Pons (tissue), 1 donor: Measurements from ENCODE around the gene SPTBN1.

Experiments used
- DNase-seq: peaks from one replicate; pipeline ENCODE4 v3.0.0-alpha.2; 2016; ENCODE audit warnings: low spot score

SPTBN1 gene

DNA sequence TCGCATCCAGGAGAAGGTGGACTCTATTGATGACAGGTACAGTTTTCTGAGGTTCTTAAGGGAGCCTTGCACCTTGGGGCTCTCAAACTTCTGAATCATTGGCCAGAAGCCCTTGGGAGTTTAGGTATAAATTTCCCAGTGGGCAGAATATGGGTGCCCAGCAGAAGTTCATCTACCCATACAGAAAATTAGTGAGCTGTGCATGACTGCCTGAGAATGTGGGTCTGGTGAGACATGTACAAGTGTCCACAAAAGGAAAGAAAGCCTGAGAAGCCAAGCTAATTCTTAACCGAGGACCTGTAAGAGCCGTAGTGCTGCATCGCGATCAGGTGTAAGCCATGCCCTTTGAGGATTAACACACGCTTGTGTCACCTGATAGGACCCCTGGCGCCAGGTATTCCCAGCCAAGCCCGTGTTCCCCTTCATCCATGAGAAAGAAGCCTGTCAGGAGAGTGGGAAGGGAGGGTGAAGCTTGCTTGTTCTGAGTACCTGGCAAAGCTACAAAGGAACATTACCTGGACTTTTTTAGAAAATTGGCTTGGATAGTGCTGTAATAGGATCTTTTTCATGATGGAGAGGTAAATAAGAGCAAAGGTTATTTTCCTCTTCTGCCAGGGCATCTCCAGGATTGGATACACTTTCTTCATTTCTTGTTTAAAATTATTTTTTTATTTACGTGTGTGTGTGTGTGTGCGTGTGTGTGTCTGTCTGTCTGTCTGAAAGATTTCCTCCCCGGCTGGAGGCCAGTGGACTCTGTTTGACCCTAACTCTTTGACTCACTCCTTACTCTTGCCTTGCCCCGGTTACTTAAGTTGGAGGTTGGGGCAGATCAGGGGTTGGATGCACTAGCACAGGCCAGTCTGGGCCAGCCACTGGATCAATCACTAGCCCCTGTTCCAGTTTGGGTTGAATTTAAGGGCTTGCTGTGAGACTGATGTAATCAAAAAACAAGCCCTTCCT is 176.9 kb downstream of the SPTBN1 start:
- DNase-seq = no peak

DNA sequence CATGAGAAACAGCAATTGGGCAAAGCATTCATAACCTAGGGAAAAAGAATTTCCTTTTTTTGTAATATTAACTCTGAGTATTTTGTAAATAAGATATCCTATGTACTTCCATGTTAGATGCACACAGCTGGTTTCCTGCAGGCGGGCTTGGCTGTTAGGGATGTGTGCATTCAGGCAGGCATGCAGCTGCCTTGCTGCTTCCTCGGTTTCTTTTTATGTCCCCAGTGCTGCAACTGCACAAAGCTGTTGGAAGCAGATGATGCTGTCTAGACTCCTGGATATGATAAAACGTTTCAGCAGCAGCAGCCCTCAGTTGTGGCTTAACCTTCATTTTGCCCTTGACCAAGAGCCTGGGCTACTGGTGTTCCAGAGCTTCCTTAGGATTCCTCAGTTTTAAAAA is 177.9 kb downstream of the SPTBN1 start:
- no peak for DNase-seq

DNA sequence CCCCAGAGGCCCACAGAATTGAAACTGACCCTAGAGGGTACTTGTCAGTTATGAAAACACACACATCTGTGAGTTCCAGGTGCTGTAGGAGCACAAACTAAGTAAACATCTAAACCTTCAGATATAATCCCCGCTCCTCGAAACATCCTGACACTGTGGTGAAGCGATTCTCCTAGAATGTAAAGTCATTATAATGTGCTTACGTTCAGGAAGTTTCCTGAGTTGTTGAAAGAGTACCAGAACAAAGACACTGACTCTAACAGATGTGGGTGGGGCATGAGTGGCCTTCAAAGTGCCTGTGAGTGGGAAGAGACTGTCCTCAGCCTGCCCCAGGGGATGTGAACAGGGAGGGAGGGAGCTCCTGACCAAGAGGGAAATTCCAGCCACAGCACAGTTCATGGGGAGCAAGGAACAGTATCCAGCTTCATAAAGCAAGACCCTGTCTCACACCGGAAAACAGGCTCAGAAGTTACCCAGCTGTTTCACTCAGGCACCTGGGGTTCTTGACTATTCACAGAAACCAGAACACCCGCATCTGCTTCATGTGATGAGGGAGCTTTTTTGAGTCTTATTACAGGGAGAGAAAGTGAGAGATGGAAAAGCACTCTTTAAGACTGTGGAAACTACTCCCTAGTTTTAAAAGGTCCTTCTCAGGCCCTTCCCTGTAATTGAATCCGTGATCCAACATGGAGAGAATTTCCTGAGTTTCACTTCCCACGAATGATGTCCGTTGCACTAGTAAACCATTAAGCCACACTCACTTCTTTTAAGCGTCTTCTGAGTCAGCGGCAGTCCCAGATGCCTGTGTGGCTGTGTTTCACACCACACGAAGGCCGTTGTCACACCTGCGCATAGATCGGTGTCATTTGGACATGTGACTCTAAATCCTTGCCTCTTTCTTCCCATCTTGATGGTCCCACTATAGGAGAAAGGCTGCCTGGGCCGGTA is 178.7 kb downstream of the SPTBN1 start:
- peak; percentile 48 for DNase-seq

DNA sequence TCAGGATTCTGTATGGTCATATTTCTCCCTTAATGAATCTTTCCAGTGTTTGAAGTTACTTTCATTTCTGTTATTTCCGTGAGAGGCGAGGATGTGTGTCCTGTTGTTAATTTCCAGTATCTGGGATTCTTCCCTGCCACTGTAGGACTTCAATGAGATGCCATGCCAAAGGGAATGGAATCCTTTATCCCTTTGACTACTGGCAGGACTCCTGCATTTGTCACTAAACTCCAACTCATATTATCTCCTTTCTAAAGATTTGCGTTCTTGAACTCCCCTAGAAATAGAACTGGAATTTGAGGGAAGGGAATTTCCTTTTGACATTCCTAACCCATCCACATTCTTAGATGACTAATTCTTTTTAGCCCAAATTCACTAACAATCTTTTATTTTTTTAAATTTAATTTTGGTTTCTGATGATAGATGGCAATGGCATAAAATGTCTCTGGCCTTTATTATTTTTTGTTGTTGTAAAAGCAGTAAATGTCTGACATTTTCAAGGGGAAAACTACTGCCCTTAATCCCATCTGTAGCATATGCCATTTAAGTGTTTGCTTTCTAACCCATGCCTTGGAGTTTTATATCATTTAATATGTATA is 179.5 kb downstream of the SPTBN1 start:
- DNase-seq = no peak

DNA sequence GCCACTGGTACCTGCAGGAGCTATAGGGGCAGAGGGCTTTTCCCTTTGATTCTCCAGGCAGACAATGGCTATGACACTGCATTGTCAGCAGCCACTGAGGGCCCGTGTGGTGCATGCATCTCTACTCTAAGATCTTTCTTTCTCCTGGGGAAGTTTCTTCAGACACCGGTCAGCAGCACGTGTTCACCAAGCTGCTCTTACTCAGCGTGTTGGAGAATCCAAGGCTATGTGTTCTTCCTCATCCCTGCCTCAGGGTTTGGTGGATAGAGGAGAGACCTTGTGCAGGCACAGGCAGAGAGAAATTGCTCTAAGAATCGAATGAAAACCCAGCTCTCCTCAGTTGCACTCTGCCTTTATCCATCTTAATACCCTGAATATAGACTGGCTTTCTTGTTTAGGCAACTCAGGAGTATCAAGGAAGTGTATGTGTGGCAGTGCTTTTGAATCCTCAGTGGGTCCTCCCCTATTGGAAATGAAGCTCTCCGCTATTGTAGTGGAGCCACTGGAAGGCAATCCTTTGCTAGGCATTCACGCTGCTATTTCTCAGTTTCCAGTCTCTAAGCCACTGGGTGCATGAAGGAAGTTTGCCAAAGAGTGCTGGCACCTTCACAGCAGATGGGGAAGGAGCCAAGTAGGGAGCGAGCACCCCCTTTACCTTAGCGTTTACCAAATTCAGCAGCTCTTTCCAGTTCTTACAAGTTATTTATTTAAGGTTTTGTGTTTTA is 180.4 kb downstream of the SPTBN1 start:
- DNase-seq = no peak

DNA sequence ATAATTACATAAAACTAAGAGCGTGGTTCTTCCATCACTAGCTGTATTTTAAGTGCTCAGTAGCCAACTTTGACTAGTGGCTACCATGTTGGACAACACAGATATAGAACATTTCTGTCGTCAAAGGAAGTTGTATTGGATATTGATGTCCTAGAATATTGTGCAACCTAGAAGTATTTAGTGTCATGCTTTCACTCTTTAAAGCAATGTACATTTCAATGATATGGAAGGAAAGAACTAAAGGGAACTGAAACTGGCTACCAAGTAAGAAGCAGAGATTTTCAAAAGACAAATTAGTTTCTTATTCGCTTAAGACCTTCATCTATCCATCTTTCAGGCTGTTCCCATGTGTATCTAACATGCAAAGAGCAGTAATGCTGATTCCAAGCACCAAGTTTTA is 182.0 kb downstream of the SPTBN1 start:
- DNase-seq = no peak

DNA sequence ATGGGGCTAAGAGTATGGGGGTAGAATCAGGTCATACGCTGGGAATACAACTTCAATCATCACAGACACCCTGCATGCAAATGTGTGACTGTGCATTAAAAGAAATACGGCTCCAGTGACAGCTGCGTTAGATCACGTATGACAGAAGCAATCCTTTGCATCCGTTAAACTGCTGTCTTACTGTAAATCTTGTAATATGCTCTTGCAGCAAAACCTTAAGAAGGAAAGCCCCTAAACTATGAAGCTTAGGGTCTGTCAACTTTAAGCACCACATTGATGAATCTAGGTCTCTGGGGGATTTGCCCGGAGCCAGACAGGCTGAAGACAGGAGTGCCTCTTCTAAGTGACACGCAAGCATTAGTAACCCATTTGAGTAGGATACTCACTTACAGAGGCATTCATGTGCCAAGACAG is 182.7 kb downstream of the SPTBN1 start:
- no peak for DNase-seq

DNA sequence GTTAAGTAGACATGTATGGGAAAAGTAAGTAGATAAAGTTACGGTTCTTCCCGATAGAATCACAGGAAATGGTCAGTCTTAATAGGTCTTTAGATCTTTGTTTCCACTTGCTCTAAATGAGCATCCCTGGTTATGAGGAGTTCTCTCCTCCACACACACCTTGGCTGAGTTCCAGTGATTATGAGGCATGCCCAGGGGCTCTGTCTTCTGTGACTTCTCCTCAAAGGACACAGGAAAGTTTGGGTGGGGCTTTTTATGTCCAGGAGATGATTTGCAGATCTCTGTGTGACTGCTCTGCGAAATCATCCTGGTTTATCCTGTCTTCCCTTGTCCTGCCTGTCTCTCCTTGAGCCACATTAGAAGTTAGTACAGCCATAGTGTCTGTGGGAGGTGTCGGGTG is 183.5 kb downstream of the SPTBN1 start:
- DNase-seq = no peak

DNA sequence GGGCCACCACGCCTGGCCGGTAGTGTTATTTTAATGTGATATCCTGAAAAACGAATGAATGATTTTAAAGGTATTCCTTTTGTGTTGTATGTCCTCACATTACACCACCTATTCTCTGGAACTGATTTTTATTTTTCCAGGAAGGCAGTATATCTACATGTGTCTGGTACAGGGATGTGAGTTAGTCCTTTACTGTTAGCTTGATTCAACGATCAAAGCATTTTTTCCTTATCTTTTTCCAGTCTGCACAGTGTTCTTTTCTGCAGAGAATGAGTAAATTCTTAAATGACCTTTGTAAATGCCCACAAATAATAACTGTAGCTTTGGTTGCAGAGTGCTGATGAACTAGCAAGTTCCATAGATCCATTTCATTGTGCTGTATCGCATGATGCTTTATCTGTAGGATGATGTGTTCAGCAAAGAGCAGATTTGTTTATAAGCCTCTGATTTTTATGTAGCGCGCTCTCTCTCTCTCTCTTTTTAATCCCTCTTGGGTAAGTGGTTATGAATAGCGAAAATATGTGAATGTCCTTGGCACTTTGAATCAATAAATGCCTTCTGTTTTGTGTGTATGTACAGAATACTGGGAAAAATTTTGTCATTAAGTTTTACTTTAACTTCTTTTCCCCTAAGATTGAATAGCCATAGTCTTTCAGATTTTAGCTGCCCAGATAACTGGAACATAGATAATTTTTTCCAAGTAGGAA is 184.9 kb downstream of the SPTBN1 start:
- DNase-seq = no peak

DNA sequence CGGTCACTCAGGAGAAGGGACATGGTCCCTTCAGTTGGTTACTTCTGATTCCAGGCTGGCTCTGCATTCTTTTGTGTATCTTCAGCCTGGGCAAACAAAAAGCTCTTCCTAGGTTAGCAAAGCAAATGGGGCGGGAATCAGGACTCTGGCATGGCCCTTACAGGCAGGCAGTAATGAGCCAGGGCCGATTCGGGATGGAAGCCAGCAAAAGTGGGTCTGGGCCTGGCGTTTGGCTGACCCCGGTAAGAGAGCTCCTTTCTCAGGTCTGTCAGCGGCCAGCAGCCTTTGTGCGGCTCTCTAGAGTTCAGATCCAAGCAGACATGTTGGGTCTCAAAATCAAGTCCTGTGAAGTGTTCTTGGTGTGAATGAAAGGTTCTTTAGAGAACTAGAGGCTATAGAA is 185.9 kb downstream of the SPTBN1 start:
- DNase-seq = peak; percentile 41

DNA sequence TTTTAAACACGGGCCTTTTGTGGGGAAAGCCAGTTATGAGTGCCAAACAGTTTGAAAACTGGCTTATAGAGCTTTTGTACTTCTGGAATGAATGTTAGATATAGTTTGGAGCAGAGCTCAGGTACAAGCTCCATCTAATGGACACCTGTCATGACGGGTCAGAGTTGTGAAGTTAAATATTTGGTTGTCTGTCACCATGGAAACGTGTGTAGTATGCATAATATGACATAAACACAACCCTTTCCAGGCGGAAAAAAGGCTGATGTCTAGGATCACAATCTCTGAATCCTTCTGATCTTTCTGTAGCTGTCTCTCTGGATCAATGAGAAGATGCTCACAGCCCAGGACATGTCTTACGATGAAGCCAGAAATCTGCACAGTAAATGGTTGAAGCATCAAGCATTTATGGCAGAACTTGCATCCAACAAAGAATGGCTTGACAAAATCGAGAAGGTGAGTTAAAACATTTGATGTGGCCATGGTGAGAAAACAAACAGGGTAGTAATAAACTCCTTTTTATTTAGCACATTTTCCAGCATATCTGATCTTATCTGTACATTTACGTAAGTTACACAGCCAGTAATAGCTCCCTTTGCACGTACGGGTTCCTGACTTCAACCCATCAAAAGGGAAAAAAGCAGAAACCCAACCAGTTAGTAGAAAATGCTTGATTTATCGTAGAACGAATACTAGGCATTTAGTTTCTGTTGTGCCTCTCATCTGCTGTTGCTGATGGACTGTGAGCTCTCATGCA is 186.7 kb downstream of the SPTBN1 start:
- DNase-seq = no peak

DNA sequence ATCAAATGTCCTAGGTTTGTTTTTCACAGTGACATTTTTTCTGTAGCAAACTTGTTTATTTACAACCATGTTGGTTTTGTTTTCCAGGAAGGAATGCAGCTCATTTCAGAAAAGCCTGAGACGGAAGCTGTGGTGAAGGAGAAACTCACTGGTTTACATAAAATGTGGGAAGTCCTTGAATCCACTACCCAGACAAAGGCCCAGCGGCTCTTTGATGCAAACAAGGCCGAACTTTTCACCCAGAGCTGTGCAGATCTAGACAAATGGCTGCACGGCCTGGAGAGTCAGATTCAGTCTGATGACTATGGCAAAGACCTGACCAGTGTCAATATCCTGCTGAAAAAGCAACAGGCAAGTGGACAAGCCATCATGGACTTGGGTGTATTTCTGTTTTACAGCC is 188.1 kb downstream of the SPTBN1 start:
- no peak for DNase-seq

DNA sequence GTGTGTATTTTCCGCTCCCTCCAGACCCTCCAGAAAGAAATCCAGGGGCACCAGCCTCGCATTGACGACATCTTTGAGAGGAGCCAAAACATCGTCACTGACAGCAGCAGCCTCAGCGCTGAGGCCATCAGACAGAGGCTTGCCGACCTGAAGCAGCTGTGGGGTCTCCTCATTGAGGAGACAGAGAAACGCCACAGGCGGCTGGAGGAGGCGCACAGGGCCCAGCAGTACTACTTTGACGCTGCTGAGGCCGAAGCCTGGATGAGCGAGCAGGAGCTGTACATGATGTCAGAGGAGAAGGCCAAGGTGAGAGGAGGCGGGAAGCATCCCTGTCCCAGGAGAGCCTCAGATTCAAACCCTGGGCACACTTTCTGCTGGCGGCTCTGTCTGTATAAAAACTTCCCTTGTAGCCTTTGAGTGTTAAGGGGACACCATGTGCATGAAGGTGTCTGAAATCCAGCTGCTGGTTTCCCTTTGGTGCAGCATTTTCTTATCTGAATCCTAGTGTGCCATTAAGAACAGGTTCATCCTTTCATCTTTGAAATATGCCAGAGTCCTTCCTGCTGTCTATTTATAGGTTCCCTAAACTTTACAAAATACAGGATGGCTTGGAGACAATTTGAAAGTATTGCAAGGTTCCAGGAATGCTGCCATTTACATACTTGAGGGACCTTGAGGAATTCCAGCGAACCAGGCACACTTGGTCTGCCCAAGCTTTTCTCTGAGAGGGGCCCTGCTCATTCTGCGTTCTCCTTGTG is 190.2 kb downstream of the SPTBN1 start:
- DNase-seq = no peak

DNA sequence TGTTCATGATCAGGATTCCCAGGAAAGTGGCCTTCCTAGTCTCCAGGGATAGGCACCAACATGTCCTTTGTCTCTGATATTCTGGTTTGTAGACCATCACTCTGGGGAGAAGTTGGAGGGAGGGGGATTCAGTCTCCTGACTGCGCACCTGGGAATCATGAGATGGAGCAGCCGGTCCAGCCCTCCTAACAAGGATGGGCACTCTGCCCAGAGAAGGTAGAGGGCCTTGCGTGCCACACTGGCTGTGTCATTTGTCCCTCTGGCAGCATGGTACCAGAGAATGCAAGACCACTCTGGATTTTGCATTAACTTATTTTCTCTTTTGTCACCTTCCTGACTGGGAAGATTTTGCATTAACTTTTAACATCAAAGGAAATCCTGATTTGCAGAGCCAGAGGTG is 192.1 kb downstream of the SPTBN1 start:
- DNase-seq = no peak

DNA sequence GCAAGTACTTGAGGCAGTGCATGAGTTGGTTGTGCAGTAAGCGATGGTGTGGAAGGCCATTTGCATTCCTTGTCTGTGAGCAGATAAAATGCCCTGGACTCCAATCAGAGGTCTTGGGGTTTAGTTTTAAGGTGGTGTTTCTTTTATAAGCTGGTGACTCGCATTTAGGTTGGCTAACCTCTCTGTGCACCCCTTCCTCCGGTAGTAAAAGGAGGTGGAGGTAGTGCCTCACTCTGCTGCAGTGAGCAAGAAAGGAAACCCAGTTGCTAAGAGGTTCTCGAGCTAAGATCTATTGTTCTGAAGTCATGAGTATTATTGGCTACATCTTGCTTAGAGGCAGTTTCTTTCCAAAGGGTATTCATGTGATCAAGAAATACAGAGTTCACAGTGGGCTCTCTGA is 193.1 kb downstream of the SPTBN1 start:
- no peak for DNase-seq

DNA sequence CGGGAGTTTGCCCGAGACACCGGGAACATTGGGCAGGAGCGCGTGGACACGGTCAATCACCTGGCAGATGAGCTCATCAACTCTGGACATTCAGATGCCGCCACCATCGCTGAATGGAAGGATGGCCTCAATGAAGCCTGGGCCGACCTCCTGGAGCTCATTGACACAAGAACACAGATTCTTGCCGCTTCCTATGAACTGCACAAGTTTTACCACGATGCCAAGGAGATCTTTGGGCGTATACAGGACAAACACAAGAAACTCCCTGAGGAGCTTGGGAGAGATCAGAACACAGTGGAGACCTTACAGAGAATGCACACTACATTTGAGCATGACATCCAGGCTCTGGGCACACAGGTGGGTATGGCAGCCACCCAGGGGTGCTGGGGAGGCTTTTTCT is 193.5 kb downstream of the SPTBN1 start:
- no peak for DNase-seq

DNA sequence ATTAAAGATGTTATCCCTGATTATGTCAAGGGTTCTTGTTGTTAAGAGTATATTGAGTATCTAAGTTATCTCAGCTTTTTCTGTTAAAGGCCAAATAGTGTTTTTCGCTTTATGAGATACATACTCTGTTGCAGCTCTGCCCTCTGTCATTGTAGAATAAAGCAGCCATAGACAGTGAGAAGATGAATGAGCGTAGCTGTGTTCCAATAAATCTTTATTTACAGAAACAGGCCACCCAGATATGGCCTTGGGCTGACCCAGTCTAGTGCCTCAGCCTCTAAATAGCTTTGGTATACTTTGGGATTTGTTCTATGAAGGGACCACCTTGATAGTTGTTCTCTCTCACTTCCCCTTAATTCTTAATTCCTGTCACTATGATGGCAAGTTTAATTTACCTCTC is 194.5 kb downstream of the SPTBN1 start:
- DNase-seq = no peak

DNA sequence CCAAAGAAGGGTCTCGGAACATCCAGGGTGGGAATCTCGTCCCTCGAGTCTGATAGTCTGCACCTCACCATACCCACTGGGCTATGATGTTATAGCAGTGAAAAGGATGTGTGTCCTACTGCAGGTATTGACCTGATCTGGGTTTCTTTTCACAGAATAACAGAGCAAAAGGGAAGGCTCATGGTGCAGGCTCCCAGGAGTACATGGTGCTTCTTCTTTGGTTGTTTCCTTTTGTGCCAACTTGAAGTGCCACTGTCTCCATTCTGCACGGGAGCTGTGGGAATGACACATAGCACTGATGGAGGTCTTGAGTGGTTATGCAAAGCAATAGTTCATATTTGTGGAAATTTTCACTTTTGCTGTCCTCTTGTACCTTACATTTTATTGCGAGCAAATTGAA is 195.2 kb downstream of the SPTBN1 start:
- DNase-seq = no peak

DNA sequence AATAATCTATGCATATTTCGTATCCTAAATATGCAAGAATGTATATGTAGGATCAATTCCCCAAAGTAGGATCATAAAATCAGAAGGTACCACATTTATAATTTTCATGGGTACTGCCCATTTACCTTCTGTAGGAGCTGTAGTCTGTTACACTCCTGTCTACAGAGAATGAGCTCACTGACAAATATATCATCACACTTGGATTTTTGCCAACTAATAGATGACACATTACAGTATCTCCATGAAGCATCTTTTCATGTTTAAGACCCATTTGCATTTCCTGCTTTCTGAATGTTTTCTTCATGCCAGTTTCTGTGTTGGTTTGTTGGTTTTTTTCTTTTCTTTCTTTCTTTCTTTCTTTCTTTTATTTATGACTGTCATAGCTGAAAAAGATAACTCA is 196.4 kb downstream of the SPTBN1 start:
- DNase-seq = no peak
